HG03064 (cell line): ENCODE results near the gene FOXO1.

Experiments used
- ATAC-seq: cut with Tn5 transposase; IDR thresholded peaks from one replicate; pipeline ENCODE4 v1.9.1; 2021; ENCODE audit warnings: low read depth; ENCODE audit not compliant: unreplicated experiment

The FOXO1 gene

DNA sequence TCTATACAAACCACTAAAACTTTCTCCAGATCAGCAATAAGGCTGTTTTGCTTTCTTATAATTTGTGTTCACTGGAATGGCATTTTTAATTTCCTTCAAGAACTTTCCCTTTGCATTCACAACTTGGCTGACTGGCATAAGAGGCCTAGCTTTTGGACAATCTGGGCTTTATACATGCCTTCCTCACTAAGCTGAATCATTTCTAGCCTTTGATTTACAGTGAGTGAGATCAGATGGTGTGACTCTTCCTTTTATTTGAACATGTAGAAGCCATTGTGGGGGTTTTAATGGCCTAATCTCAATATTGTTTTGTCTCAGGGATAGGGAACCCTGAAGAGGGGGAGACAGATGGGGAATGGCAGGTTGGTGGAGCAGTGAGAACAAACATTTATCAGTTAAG, 82.7 kb downstream of the FOXO1 start:
- ATAC-seq, result no peak

DNA sequence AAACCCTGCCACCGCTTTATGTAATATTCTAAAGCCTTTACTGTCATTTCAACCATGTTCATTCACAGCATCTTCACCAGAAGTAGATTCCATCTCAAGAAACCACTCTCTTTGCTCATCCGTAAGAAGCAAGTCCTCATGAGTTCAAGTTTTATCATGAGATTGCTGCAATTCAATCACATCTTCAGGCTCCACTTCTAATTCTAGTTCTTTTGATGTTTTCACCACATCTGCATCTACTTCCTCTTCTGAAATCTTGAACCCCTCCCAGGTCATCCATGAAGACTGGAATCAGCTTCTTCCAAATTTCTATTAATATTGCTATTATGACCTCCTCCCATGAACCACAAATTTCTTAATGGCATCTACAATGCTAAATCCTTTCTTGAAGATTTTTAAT, 83.9 kb downstream of the FOXO1 start:
- ATAC-seq, result no peak

DNA sequence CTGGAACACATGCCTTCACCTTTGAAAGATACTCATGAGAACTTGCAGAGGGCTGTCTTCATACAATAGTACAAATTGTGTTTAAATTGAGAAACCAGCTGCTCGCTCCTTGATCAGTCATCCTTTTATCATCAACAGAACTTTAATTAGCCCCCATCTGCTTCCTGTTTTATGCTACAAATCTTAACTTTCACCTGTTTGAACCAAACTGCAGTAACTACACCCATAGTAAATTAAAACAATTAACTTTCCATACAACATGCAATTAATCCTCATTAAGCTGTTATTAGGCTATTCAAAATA, 85.2 kb downstream of the FOXO1 start:
- no peak for ATAC-seq

DNA sequence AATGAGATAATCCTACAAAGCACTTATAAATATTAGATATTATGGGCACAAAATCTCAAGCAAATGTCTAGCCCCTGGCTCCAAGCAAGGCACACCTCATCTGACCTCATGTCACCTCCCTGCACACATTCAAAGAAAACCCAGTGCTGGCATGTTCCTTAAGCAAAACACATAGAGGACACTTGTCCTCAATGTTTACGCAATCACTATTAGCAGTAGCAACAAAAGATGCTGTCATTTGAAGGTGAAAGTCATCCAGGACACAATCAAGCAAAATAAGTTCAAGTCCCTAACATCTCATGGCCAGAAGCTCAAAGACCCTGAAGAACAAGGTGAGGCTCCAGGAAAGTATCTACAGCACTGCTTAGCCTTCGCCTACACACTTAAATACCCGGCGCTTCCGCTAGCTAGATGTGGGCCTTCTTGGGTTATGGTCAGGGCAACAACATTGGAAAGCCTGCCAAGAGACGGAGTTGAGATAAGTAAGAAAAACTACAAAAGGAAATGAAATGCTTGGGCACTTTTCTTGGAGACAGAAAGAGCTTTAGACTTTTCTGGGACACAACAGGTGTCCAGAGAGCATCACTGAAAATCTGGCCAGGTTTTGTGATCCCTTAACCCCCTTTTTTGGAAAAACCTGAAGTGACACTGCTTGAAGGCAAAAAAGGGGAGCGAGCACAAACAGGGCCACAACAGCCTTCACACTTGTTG, 85.7 kb downstream of the FOXO1 start:
- no peak for ATAC-seq

DNA sequence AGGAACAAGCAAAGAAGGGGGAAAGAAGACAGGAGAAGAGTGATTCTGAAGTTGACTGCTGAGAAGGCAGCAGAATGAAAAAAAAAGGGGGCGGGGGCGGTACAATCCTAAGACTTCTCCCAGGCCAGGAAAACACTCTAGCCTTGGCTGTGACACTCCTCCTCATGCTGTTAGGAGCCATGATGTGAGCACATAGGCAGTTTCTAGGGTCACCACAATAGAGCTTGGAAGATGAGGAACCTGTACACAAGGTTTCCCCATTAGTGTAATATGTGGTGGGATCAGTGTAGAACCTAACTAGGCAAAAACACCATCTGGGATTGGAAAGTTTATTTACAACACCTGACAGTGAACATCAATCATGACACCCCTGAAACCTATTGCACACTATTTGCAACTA, 86.9 kb downstream of the FOXO1 start:
- no peak for ATAC-seq

DNA sequence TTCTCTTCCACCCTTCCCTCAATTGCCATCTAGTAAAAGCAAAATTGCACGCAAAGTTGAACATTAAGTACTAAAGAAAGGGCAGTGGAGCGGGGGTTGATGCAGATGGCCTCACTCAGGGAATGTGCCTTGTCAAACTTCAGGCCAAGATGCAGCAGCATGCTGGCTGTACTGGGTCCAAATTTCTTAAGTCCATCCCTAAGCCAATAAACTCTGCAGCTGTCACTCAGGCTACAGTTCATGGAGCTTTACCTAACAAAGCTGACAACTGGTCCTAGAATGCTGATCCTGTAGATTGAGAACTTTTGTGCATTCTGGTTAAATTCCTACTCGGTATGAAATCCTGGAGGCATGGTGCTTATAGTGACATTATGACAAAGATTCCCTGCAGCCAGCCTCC, 88.4 kb downstream of the FOXO1 start:
- no peak for ATAC-seq

DNA sequence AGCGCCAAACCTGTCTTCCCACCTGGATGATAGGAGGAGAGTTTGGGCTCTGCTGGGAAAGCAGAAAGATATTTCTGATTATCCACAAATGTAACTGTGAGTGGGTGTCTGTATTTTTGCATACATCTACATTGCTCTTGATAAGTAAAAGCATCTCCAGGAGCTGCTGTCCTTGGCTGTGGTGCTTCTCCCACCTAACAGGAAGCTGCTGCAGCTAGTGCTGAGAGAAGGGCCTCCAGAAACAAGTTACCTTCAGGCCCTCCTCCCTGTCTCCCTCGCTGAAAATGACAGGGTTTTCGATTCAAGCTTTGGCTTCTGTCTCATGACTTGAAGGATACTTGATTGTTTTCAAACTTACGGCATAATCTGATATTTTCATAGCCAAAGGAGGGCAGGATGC, 90.1 kb downstream of the FOXO1 start:
- no peak for ATAC-seq

DNA sequence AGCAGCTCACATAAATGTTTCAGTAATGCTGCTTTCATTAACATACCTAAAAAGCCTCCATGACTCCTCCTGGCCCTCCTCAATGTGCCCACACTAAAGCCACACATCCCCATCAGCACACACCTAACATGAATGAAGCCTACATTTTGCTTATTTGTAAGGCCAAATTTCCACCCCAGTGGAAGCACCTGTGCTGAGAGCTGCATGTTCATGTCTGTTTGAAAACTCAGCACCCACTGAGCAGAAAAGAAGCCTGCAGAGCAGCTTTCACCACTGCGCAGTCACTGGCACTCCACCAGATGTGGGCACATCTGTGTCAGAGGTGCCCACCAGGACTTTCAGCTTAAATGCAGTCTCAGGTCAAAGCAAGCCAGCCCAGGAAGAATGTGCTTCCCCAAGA, 93.5 kb downstream of the FOXO1 start:
- no peak for ATAC-seq

DNA sequence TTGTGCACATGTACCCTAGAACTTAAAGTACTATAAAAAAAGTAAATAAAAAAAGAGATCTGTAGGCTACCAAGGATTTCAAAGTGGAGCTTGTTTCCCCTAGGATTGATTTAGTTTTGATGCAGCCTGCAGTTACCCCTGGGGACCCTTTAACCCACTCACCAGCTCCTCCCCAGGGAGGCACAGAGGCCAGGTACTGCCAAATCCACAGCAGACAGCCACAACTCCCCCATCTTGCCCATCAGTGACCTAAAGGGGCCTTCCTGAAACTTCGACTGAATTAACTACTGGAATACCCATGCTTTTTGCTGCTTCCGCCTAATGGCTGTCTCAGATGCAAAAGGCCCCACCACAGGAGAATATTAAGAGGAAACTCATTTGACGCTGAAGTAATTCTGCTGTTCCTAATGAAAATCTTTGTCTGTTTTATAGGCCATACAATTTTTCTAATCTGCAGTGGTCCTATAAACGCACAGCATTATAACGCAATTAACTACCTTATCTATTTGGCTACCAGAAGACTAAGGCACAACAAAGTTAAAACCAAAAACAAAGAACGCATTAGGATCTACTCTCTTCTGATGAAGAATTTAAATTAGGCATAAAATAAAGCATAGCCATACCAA, 95.0 kb downstream of the FOXO1 start:
- ATAC-seq, result no peak

DNA sequence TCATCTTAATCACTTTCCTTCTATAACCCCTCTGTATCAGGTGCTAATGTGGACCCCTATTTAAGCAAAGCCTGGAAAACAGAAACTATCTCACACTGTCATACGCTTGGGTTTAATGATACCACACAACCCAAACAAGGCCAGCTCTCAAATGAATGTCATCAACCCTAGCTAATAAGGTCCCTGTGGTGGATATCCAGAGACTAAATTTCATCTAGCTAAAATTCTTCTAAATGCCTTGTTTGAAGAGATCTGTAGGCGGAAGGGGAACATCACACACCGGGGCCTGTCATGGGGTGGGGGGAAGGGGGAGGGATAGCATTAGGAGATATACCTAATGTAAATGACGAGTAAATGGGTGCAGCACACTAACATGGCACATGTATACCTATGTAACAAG, 95.5 kb downstream of the FOXO1 start:
- no peak for ATAC-seq

DNA sequence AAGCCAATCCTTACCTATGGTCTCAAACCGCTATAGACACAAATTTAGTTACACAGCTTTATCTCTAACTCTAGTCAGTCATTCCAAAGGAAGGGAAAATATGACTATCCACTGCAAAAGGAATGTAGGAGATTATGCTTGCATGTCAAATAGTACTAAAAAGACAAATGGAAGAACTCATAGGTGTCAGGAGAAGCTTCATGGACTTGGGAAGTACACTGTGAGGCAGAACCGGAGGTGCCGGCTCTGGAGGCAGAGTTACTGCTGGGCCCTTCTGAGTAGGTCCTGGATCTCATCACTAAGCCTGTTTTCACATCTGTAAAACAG, 97.5 kb downstream of the FOXO1 start:
- ATAC-seq, result no peak

DNA sequence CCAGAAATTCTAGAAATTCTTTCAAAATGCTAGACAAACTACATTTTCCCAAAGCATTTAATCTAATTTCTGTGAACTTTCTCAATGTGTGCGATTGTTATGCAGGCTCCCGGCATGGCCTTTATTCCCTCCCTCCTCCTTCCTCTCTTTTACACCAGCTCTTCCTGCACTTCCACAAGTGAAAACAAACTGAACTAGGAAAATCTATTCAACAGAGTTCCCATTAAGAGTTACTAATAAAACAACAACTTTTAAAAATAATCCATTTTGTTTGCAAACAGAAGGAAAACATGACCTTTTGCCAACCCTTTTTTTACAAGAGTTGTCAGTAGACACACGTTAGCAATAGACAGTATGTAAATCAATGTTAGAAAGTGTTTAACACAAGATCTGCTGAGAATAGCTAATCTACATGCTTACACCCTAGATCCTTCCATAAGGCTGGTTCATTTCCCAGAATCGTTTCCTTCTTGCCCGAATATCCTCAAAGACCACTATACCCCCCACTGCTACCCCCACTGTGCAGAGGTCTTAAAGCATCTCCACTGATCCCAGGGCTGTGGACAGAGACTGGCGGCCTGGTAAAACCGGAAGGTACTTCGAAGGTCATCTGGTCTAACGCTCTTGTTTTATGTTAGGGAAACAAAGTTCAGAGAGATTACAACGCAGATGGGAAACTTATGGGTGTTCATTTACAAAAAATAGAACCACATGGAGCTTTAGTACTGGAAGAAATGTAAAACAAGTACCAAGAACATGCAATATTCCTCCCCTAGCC, 98.0 kb downstream of the FOXO1 start:
- no peak for ATAC-seq

DNA sequence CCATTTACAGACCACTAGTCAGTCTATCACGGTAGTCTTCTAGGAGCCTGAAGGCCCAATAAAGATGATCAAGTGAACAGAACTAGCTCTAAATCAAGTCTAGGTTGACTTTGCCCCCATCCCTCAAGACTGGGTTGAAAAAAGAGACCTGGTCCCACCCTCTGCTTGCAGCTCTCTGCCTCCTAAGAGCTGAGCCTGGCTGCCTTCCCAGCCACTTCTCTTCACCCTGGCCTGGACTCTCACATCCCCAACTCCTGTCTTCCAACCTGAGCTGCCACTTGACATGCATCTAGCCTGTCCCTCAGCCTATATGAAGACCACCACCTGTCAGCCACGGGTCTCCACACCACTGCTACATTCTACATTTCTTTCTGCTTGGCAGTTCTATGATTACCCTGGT, 99.6 kb downstream of the FOXO1 start:
- no peak for ATAC-seq

DNA sequence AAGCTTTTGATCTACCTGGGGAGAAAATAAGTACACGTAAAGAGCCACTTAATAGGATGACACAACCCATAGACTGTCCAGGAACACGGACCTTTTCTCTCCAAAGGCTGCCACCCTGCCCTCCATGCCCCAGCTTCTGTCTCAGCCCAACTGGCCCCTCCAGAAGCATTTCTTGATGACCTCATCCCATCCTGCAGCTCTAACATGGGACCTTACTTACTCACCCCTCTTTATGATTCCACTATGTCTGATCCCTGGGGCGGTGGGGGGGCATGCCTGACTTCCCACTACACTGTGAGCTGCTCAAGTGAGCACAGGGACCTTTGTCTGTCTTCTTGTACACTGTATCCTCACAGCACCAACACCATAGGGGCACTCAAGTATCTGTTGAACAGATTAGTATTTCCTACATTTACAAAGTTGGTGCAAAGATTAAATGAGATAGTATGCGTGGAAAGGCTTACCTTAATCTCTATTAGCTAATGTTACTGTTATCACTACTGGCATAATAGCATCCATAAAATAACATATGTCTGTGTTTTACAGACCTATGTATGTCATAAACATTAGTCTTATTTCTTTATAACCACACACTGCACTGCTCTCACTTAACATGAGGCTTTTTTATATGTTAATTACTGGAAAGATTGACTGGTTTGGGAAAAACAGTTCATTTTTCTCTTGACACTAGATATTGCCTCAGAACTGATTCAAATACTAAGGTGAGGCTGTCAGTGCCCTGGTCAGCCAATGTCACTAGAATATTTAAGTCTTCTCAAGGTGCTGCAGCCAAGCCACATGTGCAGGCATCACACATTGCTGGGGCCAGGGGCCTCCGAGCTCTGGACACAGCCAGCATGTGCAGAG, 100.9 kb downstream of the FOXO1 start:
- no peak for ATAC-seq

DNA sequence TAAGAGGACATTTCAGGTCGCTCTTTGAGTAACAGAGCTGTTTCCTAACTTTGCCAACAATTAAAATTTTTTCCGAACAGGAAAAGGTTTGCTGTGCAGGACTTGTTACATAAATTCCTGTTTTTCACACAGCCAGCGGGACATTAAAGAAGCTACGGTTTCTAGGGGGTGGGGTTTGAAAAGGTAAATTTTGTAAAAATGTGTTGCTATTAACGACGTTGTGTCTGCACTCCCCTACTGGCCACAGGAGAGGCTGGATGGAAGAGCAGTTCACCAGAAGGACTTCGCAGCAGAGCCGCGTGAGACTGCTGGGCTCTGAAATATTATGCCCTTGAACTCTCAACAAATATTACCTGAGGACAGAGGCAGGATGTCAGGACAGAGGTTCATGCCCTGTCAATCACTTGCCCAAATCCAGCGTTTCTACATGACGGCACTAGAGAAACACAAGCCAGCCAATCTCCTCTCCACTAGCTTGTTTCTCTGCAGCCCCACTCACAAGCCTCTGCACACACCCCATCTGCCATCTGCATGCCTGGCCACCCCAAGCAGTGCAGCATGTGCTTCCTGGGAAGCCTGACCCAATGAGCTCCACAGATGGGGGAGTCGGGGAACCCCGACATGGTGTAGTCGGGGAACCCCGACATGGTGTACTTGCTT, 102.0 kb downstream of the FOXO1 start:
- ATAC-seq, result no peak

DNA sequence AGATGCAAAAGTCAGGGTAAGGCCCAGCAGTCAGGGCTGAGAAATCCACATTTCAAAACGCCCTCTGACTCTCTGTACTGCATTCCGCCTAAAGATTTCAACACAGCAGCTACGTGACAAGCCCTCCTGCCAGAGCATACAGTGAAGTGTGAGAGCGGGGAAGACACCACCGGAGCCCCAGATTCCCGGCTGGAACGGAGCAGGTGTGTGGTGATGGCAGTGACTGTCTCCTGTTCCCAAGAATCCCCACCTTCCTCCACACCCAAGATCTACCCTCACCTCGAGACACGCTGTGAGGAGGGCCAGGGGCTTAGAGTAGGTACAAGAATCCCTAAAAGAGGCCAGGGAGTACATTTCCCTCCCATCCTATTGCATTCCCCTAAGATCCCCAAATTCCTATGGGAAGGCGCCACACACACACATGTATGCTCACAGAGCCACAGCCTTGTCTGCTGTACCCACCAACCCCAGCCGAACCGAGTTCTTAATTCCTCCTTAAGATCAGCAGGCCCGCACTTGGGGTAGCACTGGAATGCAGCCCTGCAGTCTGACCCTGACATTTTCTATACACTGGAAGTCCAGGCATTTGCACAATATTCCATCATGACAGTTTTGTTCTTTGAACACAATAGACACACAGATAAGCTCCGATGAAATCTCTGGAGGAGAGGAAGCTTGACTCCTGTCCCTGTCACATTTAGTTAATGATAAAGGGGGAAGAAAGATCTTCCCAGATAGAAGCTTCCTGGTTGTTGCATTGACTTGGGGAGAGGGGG, 102.9 kb downstream of the FOXO1 start:
- ATAC-seq, result no peak

DNA sequence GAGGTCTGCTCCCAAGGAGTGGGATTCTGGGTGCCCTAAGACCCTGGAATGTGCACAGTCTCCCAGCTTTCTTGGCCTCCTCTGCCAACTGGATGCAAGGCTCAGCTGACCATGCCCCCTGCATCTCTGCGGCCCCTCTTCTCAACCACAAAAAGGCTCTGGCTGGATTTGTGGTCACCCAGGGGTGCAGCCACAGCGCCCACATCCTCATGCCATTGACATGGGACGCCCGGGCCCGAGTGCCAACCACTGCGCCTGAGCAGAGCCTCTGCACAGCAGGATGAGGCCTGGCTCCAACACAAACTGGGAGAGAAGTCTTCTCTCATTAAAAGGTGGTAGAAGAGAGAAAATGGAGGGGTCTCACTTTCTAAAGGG, 103.5 kb downstream of the FOXO1 start:
- no peak for ATAC-seq

DNA sequence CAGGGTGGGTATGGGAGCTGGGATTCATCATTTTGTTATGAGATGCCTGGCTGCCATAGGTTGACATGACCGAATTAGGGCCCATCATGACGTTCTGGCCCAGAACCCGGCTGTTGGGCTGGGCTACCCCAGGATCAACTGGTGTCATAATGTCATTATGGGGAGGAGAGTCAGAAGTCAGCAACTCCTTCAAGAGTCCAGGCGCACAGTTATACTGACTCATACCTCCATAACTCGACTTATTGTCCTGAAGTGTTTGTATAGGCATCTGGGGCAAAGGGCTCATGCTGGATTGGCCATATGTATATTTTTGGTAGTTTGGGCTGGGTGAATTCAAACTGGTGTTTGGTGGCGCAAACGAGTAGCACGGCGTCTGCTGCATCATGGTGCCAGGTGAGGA, 106.5 kb downstream of the FOXO1 start:
- no peak for ATAC-seq

DNA sequence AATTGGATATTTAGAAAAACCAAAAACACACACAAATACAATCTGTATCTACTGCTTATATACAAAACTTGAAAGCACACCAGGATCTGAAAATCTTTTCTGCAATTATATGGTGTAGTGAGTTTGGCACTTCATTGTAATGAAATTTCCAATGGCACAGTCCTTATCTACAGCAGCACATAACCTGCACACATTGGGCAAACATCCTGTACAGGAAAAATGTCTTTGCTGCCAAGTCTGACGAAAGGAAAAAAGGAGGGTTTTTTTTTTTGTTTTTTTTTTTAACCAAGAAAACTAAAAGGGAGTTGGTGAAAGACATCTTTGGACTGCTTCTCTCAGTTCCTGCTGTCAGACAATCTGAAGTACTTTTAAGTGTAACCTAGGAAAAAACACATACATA, 107.8 kb downstream of the FOXO1 start:
- ATAC-seq, result no peak

DNA sequence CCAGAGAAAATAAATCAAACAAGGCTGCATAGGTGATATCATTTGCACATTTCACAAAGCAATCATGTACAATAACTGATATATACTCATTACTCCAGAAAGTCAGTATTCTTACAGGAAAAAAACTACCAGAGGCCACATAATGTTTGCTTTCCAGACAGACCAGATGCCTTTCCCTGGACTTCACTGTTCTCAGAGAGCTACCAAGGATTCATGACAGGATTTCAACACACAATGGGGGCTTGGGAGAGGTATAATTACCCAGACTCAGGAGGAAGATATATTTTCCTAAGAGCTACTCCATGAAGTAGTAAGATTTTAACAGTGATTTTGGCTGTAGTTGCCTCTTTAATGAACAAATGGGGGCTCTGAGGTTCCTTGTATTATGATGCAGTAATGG, 110.0 kb downstream of the FOXO1 start:
- no peak for ATAC-seq
